Umbilical cord (tissue), 2 donors: Measurements from ENCODE around the gene ZSCAN31. TPM values are rescaled to one million over a fixed set of nuclear protein-coding genes. Genes with fewer than 3 reads are reported as not detected.
"Not testable (repeated sequence)": the region's sequence is repeated elsewhere in the genome, so short reads cannot be mapped to it uniquely, and the experiment has no call there.

Experiments
- DNase-seq: peaks from one replicate; pipeline ENCODE4 v3.0.0-alpha.2; 2015; ENCODE audit warnings: low spot score
- total RNA-seq: library from RNA; depleted of rRNA; stranded (reverse); fragments of >200 nt; gene quantifications from one replicate; pipeline ENCODE4 v1.2.3, GENCODE V29; 2014; ENCODE audit warnings: low replicate concordance; ENCODE audit not compliant: insufficient read depth

Gene ZSCAN31
- total RNA-seq: 10.6 TPM

GRCh38 chr6:28335564-28336283 is at the start of gene ZSCAN31:
Gene ZSCAN31 (minus strand): TSS chr6:28336148. CDS start chr6:28329683, 6,465 bp downstream.
- peak; percentile 99 for DNase-seq

GRCh38 chr6:28384143-28384533 is 48.2 kb upstream of the ZSCAN31 start:
- no peak for DNase-seq

- DNase-seq: peak; percentile 92
These were observed 47.5 kb upstream of the ZSCAN31 start for GRCh38 chr6:28383235-28384142.

GRCh38 chr6:28380381-28380780 is 44.4 kb upstream of the ZSCAN31 start:
- no peak for DNase-seq

GRCh38 chr6:28378644-28379043 is 42.7 kb upstream of the ZSCAN31 start:
- no peak for DNase-seq

- no peak for DNase-seq
These were observed 41.9 kb upstream of the ZSCAN31 start for GRCh38 chr6:28377879-28378278.

- no peak for DNase-seq
These were observed 38.0 kb upstream of the ZSCAN31 start for GRCh38 chr6:28373925-28374324.

- no peak for DNase-seq
These were observed 35.9 kb upstream of the ZSCAN31 start for GRCh38 chr6:28371706-28372451.

GRCh38 chr6:28371280-28371679 is 35.3 kb upstream of the ZSCAN31 start:
- DNase-seq: no peak

GRCh38 chr6:28370440-28370839 is 34.5 kb upstream of the ZSCAN31 start:
- no peak for DNase-seq

GRCh38 chr6:28369463-28369862 is 33.5 kb upstream of the ZSCAN31 start:
- no peak for DNase-seq

- no peak for DNase-seq
These were observed 32.6 kb upstream of the ZSCAN31 start for GRCh38 chr6:28368522-28368921.

GRCh38 chr6:28365590-28365989 is 29.6 kb upstream of the ZSCAN31 start:
- not testable (repeated sequence) for DNase-seq

- DNase-seq: no peak
These were observed 25.0 kb upstream of the ZSCAN31 start for GRCh38 chr6:28360961-28361360.

- not testable (repeated sequence) for DNase-seq
These were observed 23.6 kb upstream of the ZSCAN31 start for GRCh38 chr6:28359562-28359961.

GRCh38 chr6:28357036-28357435 is 21.1 kb upstream of the ZSCAN31 start:
- no peak for DNase-seq

- no peak for DNase-seq
These were observed 20.7 kb upstream of the ZSCAN31 start for GRCh38 chr6:28356666-28357020.

- DNase-seq: peak; percentile 89
These were observed 20.1 kb upstream of the ZSCAN31 start for GRCh38 chr6:28355743-28356665.

- DNase-seq: no peak
These were observed 19.0 kb upstream of the ZSCAN31 start for GRCh38 chr6:28354688-28355554.
